MCF 10A (cell line): Measurements from ENCODE around the gene HRG. TPM values are rescaled to one million over a fixed set of nuclear protein-coding genes. Genes with fewer than 3 reads are reported as not detected.

ENCODE experiments used
- BruUV-seq: library from RNA; stranded (reverse); fragments of 400-500 nt; replicated peaks from 2 replicates; lab custom pipeline; 2021; lab: Mats Ljungman, UMichigan
- CTCF ChIA-PET: fragments of 300-600 bp; sonication (Branson Sonifier 250); formaldehyde crosslinking; extraction: SDS; loops from one replicate; lab custom pipeline; 2021; ENCODE audit warnings: antibody characterized with exemption, inconsistent platforms; lab: Yijun Ruan, JAX
- POLR2A ChIA-PET: fragments of 300-600, 350-650 bp; sonication (Branson Sonifier 250); formaldehyde crosslinking; extraction: SDS; loops from one replicate; lab custom pipeline; 2020; ENCODE audit warnings: antibody characterized with exemption, inconsistent platforms; lab: Yijun Ruan, JAX
- DNase-seq: peaks from one replicate; pipeline ENCODE4 v3.0.0-alpha.2; 2018; ENCODE audit not compliant: unreplicated experiment
- H3K27ac Mint-ChIP-seq: one replicate; pipeline ENCODE4 v1.8.0; 2022; ENCODE audit warnings: mild to moderate bottlenecking, low read depth, mixed read lengths; ENCODE audit not compliant: unreplicated experiment
- H3K27me3 Mint-ChIP-seq: one replicate; pipeline ENCODE4 v1.8.0; 2022; ENCODE audit warnings: mixed read lengths; ENCODE audit not compliant: insufficient read depth, unreplicated experiment
- H3K36me3 Mint-ChIP-seq: one replicate; pipeline ENCODE4 v1.8.0; 2022; ENCODE audit warnings: mild to moderate bottlenecking, moderate library complexity, mixed read lengths; ENCODE audit not compliant: insufficient read depth, unreplicated experiment
- H3K4me1 Mint-ChIP-seq: one replicate; pipeline ENCODE4 v1.8.0; 2022; ENCODE audit warnings: mixed read lengths; ENCODE audit not compliant: insufficient read depth, unreplicated experiment
- H3K4me3 Mint-ChIP-seq: one replicate; pipeline ENCODE4 v1.8.0; 2022; ENCODE audit warnings: mild to moderate bottlenecking, moderate library complexity, mixed read lengths; ENCODE audit not compliant: unreplicated experiment
- H3K9me3 Mint-ChIP-seq: one replicate; pipeline ENCODE4 v1.8.0; 2022; ENCODE audit warnings: mixed read lengths; ENCODE audit not compliant: unreplicated experiment
- CTCF ChIP-seq: fragments of 200-600 bp; IDR thresholded peaks from one replicate; pipeline ENCODE4 v1.8.0; 2022; ENCODE audit warnings: antibody characterized with exemption, mild to moderate bottlenecking; ENCODE audit not compliant: unreplicated experiment
- intact Hi-C: fragments of 100-400 bp; cut with micrococcal nuclease; formaldehyde crosslinking; loops from 2 replicates; pipeline ENCODE4 v1.14.1; 2022
- total RNA-seq: library from RNA; stranded (reverse); gene quantifications from 2 replicates; pipeline ENCODE4 v1.2.3, GENCODE V29; 2022

The HRG gene
- total RNA-seq, 1 experiment from 2014 or later = 0.16 TPM

GRCh38 chr3:186646106-186646505, 19.7 kb upstream of the HRG start:
- intact Hi-C loops = no loop called here
- no peak overlapping the region for H3K27ac Mint-ChIP-seq
- no peaks in the 10 kb centered on the region for H3K27me3 Mint-ChIP-seq
- CTCF ChIA-PET = no interaction called here
- no peaks in the 10 kb centered on the region for H3K9me3 Mint-ChIP-seq
- H3K4me1 Mint-ChIP-seq = peaks cover 22% of the 10 kb centered on the region
- no peak for DNase-seq
- H3K4me3 Mint-ChIP-seq = no peak overlapping the region
- POLR2A ChIA-PET = interaction anchor here (1.0 kb wide), 1 partner anchor 14 kb away, joined by 3 read pairs; no protein-coding TSS in a partner anchor
- no TSS peak for BruUV-seq
- no peaks in the 10 kb centered on the region for H3K36me3 Mint-ChIP-seq
- no peak for TF ChIP-seq CTCF

- no TSS peak for BruUV-seq
- H3K27ac Mint-ChIP-seq = no peak overlapping the region
- ChIA-PET POLR2A (interaction anchor here (1.0 kb wide), 1 partner anchor 15 kb away, joined by 3 read pairs; no protein-coding TSS in a partner anchor), CTCF (interaction anchor here (0.5 kb wide), 1 partner anchor 28 kb away, joined by 4 read pairs; no protein-coding TSS in a partner anchor)
- no peaks in the 10 kb centered on the region for H3K27me3 Mint-ChIP-seq
- peaks cover 16% of the 10 kb centered on the region for H3K4me1 Mint-ChIP-seq
- H3K9me3 Mint-ChIP-seq = no peaks in the 10 kb centered on the region
- no peak for DNase-seq
- intact Hi-C loops = no loop called here
- no peak for TF ChIP-seq CTCF
- H3K36me3 Mint-ChIP-seq = no peaks in the 10 kb centered on the region
- no peak overlapping the region for H3K4me3 Mint-ChIP-seq
Observed at GRCh38 chr3:186646841-186647240, 19.0 kb upstream of the HRG start.

GRCh38 chr3:186648851-186649250, 17.0 kb upstream of the HRG start:
- Mint-ChIP-seq H3K4me1 (peaks cover 9% of the 10 kb centered on the region), H3K9me3 (no peaks in the 10 kb centered on the region), H3K27ac (no peak overlapping the region), H3K4me3 (no peak overlapping the region), H3K36me3 (no peaks in the 10 kb centered on the region), H3K27me3 (no peaks in the 10 kb centered on the region)
- DNase-seq = no peak
- no peak for TF ChIP-seq CTCF
- ChIA-PET POLR2A (interaction anchor here (1.6 kb wide), 1 partner anchor 20 kb away, joined by 3 read pairs; no protein-coding TSS in a partner anchor), CTCF (no interaction called here)
- intact Hi-C loops = no loop called here
- no TSS peak for BruUV-seq

- POLR2A ChIA-PET = interaction anchor here (1.0 to 1.2 kb wide), 4 partner anchors 9 to 130 kb away, joined by 3 read pairs; no protein-coding TSS in a partner anchor
- BruUV-seq = no TSS peak
- H3K9me3 Mint-ChIP-seq = no peaks in the 10 kb centered on the region
- no peak overlapping the region for H3K4me3 Mint-ChIP-seq
- H3K27me3 Mint-ChIP-seq = no peaks in the 10 kb centered on the region
- CTCF ChIA-PET = interaction anchor here (2.0 kb wide), 1 partner anchor 35 kb away, joined by 9 read pairs; no protein-coding TSS in a partner anchor
- H3K36me3 Mint-ChIP-seq = no peaks in the 10 kb centered on the region
- TF ChIP-seq CTCF = no peak
- intact Hi-C loops = no loop called here
- H3K4me1 Mint-ChIP-seq = no peaks in the 10 kb centered on the region
- DNase-seq = peak; percentile 52
- no peak overlapping the region for H3K27ac Mint-ChIP-seq
Observed at GRCh38 chr3:186651678-186652215, 14.1 kb upstream of the HRG start.
